PFSK-1 (cell line): ENCODE data around the gene DYDC1.

ENCODE experiments used
- POLR2AphosphoS5 ChIP-seq: IDR thresholded peaks from 2 replicates; pipeline ENCODE4 v1.6.1; 2012; ENCODE audit warnings: low read depth, mild to moderate bottlenecking, control low read depth, low read length, moderate library complexity
- REST ChIP-seq, 2 experiments: IDR thresholded peaks; 2 replicates each; pipeline versions ENCODE4 v1.6.1 to v1.8.0; 2011 to 2012; ENCODE audit warnings: low read depth in 2 of 2, low read length in 2 of 2, control low read depth in 1 of 2, inconsistent platforms in 1 of 2, mild to moderate bottlenecking in 1 of 2, moderate library complexity in 1 of 2; ENCODE audit not compliant: insufficient read depth in 1 of 2
- TAF1 ChIP-seq: IDR thresholded peaks from 2 replicates; pipeline ENCODE4 v1.6.1; 2012; ENCODE audit warnings: low read length, control low read depth, borderline replicate concordance; ENCODE audit not compliant: insufficient read depth

DNA sequence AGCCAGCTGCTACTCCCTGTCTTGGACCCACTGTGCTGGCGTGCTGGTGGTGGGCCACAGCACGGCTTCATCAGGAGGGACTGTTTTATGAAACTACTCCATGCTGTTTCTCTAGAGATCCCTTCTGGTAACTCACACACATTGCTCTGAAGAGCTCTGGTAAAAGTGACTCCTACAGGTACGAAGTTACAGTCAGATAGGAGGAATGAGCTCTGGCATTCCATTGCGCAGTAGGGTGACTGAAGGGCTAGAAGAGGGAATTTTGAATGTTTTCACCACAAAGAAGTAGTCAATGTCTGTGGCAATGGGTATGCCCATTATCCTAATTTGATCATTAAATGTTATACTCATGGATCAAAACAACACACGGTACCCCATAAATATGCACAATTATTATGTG lies 67.7 kb downstream of the DYDC1 start:
- TF ChIP-seq POLR2AphosphoS5 (no peak), TAF1 (no peak), REST (IDR thresholded peaks at IDR 0.05; ENCODE audit: insufficient read depth in 1 of 2, low read depth in 2 of 2, low read length in 2 of 2) (no peak)
